IPS-18c (cell line): Measurements from ENCODE around the gene P3H1.

Source experiments
- H3K4me3 ChIP-seq: 2 replicates; pipeline ENCODE4 v1.7.0; 2013; ENCODE audit warnings: low read depth, mild to moderate bottlenecking, low read length, moderate library complexity; ENCODE audit not compliant: insufficient read depth
- H3K9me3 ChIP-seq: one replicate; pipeline ENCODE4 v1.6.1; 2013; ENCODE audit warnings: mild to moderate bottlenecking, low read length, moderate library complexity; ENCODE audit not compliant: control insufficient read depth, insufficient read depth

P3H1 gene

DNA sequence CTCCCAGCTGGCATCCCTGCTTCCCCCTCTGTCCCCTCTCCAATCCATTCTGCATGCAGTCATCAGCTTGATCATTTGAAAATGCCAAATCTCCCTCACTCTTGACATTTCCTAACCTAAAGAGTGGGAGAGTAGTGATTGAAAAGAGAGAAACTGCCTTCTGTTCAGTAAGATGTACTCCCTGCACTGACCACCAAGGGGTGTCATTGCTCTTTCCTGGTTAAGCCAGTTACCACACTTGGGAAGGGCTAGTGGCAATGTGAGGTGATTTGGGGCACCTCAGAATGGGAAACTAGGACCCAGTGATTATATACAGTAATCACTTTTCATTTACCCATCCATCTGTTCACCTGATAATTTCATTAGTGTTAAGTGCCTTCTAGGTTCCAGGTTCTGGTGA is 11.0 kb upstream of the P3H1 start:
- no peak overlapping the region for H3K4me3 ChIP-seq
- H3K9me3 ChIP-seq = no peaks in the 10 kb centered on the region

DNA sequence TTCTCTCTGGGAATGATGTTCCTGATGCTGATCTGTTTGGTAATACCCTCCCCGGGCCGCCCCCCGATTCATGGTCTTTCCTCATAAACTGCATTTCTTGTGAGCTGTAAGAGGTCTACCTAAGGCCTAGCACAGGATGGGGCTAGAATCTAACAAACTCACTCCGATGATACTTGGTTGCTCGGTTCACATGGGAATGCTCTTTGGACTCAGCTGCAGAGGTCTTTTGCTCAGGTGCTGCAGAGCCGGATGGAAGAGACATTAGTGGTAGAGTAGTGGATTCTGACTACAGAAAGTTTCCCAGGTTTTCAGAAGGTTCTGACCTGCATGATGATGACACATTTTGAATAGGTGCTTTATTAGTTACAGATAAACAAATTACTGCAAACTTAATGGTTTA is 9.7 kb upstream of the P3H1 start:
- H3K9me3 ChIP-seq = no peaks in the 10 kb centered on the region
- H3K4me3 ChIP-seq = no peak overlapping the region

DNA sequence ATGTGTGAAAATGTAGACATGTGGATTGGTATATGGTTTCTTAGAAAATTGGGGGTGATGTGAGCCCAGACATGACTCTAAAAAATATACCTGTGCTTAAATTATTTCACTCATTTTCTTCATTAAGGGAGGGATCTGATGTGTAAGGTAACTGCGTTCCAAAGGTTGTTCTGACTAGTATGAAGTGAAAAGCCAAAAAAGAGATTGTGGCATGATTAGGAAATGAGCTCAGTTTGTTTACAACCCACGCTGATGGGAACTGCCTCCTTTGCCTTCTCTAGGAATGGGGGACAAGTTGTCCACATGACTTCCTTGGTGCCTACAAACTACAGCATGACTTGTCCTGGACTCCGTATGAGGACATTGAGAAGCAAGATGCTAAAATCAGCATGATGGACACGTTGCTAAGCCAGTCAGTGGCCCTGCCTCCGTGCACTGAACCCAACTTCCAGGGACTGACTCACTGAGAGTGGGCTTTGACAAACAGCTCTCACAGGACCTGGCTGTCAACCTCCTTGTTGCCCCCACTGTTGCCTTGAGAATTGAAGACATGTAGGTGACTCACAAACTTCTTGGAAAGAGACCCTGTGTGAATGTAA is 8.2 kb upstream of the P3H1 start:
- no peaks in the 10 kb centered on the region for H3K9me3 ChIP-seq

DNA sequence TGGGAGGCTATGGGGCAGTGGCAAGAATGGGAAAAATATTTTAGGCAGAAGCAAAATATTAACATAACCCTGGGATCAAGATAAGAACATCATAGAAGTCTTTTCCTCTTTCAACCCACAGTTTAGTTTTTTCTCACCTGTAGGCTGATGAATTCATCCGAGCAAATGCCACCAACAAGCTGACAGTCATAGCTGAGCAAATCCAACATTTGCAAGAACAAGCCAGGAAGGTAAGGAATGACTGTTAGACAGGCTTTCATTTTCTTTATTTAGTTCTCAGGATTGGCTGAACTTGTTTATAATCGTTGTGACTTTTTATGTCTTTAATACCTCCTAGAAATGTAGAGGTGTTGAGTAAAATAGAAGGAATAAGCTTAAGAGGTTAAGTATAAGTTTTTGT is 6.6 kb upstream of the P3H1 start:
- H3K4me3 ChIP-seq = no peak overlapping the region
- H3K9me3 ChIP-seq = no peaks in the 10 kb centered on the region

More for the DNA sequence above, 8.2 kb upstream of the P3H1 start:
- H3K4me3 ChIP-seq = no peak overlapping the region

DNA sequence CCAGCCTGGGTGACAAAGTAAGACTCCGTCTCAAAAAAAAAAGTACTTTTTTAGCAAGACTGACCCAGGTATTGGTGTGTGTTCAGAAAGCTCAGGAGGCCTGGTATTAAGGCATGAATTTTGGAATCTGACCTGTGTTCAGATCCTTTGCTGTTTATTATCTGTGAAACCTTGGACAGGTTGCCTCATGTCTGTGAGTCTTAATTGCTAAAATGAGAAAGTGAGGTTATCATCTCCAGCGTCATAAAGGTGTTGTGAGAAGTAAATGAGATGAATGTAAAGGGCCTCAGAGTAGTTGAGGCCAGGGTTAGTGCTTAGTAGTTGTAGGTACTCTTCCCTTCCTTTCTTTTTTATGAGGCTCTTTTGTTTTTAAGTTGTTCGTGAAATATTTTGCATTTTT is 3.0 kb upstream of the P3H1 start:
- Histone ChIP-seq H3K4me3 (no peak overlapping the region), H3K9me3 (no peaks in the 10 kb centered on the region)

DNA sequence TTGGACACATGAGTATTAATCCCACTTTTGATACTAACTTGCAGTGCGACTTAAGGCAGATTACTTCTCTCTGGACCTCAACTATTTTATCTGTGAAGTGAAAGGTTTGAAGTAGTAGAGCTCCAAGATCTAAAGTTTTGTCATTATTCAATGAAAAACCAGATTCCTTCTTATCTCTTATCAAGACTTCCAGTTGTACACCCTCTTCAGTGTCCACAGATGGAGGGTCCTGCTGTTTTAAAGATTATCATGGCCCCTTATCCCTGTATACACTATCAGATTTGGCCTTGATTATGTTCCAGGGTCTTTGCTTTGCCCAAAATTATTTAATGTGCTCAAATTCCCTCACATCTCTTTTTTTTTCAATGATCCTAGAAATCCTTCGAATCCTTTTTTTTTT is 1.3 kb upstream of the P3H1 start:
- Histone ChIP-seq H3K9me3 (no peaks in the 10 kb centered on the region), H3K4me3 (peak overlapping the region; percentile 99; the same call in 1 of the 2 replicates)

DNA sequence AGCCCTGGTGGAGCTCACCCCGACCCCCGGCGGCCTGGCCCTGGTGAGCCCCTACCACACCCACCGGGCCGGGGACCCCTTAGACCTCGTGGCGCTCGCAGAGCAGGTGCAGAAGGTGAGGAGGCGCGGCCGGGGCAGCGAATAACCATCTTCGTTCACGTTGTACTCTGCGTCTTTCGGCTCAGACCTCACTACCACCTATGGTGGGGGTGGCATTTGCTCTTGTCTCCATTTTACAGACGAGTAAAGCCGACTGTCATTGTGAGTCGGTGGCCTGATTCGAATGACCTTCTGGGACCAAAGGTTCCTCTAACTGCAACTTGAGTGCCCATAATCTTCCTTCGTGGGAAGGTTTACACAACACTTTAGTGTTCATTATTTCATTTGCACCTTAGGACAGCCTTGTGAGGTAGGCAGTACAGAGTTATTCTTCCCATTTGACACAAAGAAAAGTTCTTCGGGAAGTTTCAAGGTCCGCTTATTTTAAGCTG is 727 bp upstream of the P3H1 start:
- peak overlapping the region; percentile 99 for H3K4me3 ChIP-seq
- H3K9me3 ChIP-seq = no peaks in the 10 kb centered on the region

DNA sequence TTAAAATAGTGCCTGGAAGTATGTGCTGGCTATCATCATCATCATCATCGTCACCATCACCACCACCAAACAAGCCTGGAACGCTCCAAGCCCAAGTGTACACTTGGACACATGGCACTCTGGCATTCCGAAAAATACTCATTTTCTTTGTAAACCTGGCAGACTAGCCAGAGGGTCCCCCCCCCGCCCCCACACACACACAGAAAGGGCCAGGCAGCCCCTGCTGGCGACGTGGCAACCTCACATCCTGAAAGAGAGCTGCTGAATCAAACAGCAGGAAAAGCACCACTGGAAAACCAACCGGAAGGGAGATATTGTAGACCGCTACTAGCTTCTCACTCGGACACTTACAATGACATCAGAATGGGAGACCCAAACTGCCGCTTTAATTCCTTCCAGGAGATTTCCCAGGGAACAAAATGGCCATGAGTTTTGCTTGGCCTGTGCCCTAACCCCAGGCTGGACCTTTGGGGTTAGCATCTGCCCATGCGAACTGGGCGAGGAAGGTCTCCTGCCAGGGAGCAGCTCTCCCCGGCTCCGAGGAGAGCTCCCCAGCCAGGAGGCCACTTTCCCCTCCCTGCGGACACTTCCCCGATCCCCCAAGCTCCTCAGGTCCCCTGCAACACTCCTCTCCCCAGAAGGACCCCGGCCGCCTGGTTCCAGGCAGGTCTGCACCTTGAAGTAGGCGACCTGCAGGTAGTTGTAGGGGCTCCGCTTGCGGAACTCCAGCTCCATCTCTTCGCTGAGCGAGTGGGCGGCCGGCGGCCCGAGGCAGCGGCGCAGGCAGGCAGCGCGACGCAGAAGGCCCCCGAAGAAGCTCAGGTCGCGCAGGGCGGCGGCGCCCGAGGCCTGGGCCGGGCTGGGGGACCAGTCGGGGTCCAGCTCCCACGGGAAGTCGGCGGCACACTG is 742 bp downstream of the P3H1 start:
- no peaks in the 10 kb centered on the region for H3K9me3 ChIP-seq
- H3K4me3 ChIP-seq = peak overlapping the region; percentile 99

DNA sequence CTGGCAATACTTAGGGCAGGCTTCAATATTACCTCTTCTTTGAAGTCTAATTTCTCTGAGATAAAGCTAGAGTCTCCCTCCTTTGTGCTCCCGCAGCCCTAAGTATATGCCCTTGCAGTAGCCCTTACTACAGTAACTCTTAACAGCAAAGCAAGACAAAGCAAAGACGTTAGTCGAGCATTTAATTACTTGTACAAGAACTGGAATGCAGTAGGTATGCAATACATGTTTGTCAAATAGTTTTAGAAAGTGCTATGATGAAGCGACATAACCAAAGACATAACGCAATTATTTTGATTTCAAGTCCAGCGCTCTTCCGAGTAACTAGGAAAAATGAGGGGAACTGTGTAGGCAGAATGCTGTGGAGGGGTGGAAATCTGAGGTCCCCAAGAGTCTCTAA is 1.6 kb downstream of the P3H1 start:
- peak overlapping the region; percentile 99 for H3K4me3 ChIP-seq
- H3K9me3 ChIP-seq = no peaks in the 10 kb centered on the region

DNA sequence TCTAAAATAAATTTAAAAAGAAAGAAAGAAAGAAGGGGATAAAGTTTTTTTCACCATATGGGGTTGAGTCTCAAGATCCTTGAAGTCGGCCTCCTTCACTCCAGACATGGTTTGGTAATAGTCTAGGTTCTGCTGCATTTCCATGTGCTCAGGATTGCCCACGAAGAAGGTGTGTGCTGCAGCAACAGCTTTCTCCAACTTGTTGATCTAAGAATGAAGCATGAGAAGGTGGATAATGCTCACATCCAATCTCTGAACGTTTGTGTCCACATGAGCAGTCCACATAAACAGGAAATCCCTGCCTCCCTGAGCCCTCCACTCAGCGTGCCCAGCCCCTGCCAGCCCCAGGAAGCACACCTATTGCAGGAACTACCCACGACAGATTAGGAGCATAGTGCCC is 4.6 kb downstream of the P3H1 start:
- no peak overlapping the region for H3K4me3 ChIP-seq
- no peaks in the 10 kb centered on the region for H3K9me3 ChIP-seq

DNA sequence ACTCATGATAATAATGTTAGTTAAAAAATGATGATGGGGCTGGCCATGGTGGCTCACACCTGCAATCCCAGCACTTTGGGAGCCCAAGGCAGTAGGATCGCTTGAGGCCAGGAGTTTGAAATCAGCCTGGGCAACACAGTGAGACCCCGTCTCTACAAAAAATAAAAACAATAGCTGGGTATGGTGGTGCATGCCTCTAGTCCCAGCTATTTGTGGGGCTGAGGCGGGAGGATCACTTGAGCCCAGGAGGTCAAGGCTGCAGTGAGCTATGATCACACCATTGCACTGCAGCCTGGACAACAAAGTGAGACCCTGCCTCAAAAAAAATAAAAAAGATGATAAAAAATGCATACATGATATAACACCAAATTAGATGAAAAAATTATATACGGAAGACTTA is 5.3 kb downstream of the P3H1 start:
- Histone ChIP-seq H3K9me3 (no peaks in the 10 kb centered on the region), H3K4me3 (no peak overlapping the region)

DNA sequence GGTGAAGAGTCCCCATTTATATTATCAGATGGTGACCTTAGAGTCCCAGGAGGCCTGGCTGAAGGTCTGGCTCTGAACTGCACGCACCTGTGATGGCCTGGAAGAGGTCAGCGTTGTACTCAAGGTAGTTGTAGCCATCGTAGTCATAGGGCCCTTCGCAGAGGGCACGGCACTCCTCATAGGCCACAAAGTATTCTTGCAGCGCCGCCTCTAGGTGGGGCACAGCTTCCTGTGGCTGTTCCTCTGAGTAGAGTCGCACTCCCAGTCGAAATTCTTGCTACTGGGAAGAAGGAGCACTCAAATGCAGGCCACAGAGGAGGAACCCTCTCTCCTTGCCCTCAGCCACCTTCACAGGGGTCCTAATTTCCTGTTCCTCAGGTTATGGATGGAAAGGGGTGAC is 7.7 kb downstream of the P3H1 start:
- H3K9me3 ChIP-seq = no peaks in the 10 kb centered on the region
- H3K4me3 ChIP-seq = no peak overlapping the region

DNA sequence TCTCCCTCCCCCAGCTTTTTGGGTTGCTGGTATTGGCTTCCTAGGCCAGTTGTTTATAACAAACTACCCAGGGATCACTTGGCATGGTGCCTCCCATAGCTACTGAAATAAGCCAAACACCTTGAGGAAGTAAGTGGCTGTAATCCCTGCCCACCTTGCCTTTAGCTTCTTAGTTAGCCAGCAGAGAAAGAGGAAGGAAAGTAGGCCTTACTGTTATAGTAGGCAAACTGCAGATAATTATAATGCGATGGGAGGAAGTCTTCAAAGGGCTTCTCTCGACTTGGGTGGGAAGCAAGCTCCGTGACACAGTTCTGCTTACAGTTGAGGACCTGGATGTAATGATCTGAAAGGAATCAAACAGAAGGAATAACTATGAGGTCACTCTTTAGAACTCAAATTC is 8.2 kb downstream of the P3H1 start:
- Histone ChIP-seq H3K9me3 (no peaks in the 10 kb centered on the region), H3K4me3 (no peak overlapping the region)

DNA sequence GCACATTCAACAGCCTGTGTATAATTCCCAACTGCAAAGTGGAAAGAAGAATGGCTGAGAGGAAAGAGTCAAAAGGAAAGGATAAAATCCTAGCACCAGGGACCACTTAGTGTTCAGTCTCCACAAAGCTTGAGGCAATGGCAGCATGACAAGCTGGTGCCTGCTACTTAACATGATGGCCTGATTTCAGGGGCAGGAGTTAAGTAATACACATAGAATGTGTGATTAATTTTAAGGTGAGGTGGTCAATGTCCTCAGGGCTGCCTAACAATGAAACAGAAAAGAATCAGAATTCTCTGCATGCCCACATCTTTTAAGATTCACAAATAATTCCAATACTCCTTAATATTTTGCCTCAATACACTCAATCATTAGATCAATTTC is 8.9 kb downstream of the P3H1 start:
- H3K4me3 ChIP-seq = no peak overlapping the region
- no peaks in the 10 kb centered on the region for H3K9me3 ChIP-seq

DNA sequence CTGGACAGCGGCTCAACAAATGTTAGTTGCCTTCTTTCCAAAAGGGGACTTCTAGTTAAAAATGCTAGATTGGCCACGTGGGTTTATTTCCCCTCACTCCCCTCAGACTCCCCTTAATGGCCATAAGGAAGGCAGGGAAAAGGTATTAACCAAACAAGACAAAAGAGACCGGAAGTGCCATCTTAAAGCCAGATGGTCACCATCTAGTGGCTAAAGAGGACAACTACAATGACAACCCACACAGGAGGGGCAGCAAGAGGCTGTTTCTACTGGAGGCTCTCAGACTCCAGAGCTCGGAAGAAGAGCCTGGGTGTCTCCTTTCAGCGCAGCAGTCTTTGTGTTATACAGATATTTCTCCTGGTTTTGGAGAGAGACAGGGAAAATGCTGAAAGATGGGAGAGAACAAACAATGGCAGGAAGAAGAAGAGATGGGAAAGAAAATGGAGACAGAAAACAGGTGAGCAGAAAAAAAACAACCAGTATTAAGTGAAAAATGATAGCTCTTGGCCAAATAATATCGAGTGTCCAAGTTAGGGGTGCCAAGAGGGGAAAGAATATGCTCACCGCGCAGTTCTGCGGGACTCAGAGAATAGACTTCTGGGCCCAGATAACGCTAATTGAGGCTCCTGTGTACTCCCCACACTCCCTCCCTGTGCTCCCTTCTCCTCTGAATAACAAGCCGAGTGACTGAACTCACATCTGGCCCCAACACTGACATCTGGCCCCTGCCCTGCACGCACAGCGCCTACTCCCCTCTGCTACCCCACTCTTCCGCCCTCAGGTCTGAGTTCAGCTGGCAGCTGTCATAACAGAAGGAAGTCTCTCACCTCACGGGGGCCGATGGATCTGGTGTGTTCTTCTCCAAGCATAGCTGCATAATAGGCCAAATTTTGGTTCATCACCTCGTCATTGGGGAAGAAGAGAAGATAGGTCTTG is 9.6 kb downstream of the P3H1 start:
- H3K9me3 ChIP-seq = no peaks in the 10 kb centered on the region
- no peak overlapping the region for H3K4me3 ChIP-seq

DNA sequence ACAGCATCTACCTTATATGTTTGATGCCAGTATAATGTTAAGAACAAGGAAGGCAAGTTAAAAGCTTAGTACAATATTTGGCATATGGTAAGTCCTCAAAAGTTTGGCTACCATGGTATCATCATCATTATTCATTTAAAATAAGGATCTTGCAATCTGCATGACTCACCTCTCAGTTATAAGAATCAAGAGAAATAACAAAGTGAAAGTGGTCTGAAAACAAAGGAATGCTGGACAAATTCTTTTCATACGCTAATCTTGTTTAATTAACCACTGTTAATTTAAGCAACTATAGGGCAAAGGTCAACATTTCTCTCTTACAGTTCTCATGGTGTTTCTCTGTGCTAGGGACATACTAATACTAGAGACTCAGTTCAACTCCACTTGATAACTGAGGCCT is 13.8 kb downstream of the P3H1 start:
- Histone ChIP-seq H3K4me3 (no peak overlapping the region), H3K9me3 (no peaks in the 10 kb centered on the region)

DNA sequence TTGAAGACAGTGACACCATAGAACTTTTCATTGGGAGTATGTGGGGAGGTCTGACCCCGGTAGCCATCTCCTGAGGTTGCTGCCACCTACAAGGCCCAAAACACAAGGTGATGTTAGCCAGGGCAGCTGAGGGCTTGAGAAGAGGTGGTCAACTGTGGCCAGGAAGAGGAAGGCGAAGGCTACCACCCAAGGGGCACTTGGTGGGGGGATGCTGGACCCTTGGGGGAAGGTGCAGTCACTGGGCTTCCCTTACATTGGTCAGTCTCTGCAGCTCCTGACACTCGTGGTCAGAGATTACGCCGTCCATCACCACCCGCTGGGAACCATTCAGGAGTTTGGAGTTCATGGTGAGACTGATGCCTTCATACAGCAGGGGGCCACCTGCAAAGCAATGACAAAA is 14.5 kb downstream of the P3H1 start:
- H3K9me3 ChIP-seq = no peaks in the 10 kb centered on the region
- no peak overlapping the region for H3K4me3 ChIP-seq
